HCT116 (cell line): ENCODE results near the gene MYOF. TPM values are rescaled to one million over a fixed set of nuclear protein-coding genes. Genes with fewer than 3 reads are reported as not detected.
A peak's percentile ranks its signal among the peaks of the same experiment; 100 is the strongest.

Experiments used
- ATAC-seq: fragments of 200-7000 bp; cut with Tn5 transposase; 2 replicates; pipeline ENCODE4 v1.9.1; 2020; ENCODE audit warnings: mild to moderate bottlenecking, moderate library complexity
- BruUV-seq: library from RNA; stranded (reverse); fragments of 400-500 nt; replicated peaks from 2 replicates; lab custom pipeline; 2021; lab: Mats Ljungman, UMichigan
- CTCF ChIA-PET: fragments of 300-600 bp; sonication (Branson Sonifier 250); formaldehyde crosslinking; loops from one replicate; lab custom pipeline; 2021; ENCODE audit warnings: antibody characterized with exemption; lab: Charles Lee
- POLR2A ChIA-PET: fragments of 300-600, 350-600 bp; sonication (Branson Sonifier 250); formaldehyde crosslinking; loops from one replicate; lab custom pipeline; 2021; ENCODE audit warnings: antibody characterized with exemption; lab: Charles Lee
- RAD21 ChIA-PET, 2 experiments: fragments of 300-600 bp; sonication (Branson Sonifier 250); formaldehyde crosslinking; loops; one replicate each; lab custom pipeline; 2023; ENCODE audit warnings: low total read pairs in 2 of 2; ENCODE audit not compliant: uncharacterized antibody in 2 of 2, unreplicated experiment in 2 of 2, low non-redundant PET in 1 of 2; lab: Charles Lee
- DNase-seq: peaks from one replicate; pipeline ENCODE4 v3.0.0-alpha.2; 2010; ENCODE audit warnings: low read depth, low spot score
- H2AFZ ChIP-seq: fragments of 200-600 bp; shearing (Covaris generic), sonication (generic); 2 replicates; pipeline ENCODE4 v1.6.1; 2017; ENCODE audit warnings: low read depth, mixed run types, mixed read lengths, antibody characterized with exemption, low read length; ENCODE audit not compliant: poor library complexity, severe bottlenecking
- H3K27ac ChIP-seq: 2 replicates; pipeline ENCODE4 v1.5.1; 2012; ENCODE audit warnings: low read depth, low read length
- H3K27me3 ChIP-seq: fragments of 200-600 bp; sonication (generic); 2 replicates; pipeline ENCODE4 v1.6.1; 2016; ENCODE audit warnings: mixed run types, low read length, mixed read lengths; ENCODE audit not compliant: insufficient read depth
- H3K36me3 ChIP-seq, 2 experiments: fragments of 200-500 bp in 1 of 2; fragments of 200-600 bp in 1 of 2; sonication (Bioruptor generic) in 1 of 2; sonication (generic) in 1 of 2; 2 replicates each; pipeline versions ENCODE4 v1.5.1 to v1.6.1; 2014 to 2016; ENCODE audit warnings: low read length in 2 of 2, inconsistent platforms in 1 of 2, mixed read lengths in 1 of 2, mixed run types in 1 of 2; ENCODE audit not compliant: insufficient read depth in 2 of 2, control insufficient read depth in 1 of 2
- H3K4me1 ChIP-seq, 2 experiments: fragments of 200-600 bp in 1 of 2; sonication (generic) in 1 of 2; 2 replicates each; pipeline versions ENCODE4 v1.5.1 to v1.6.1; 2012 to 2017; ENCODE audit warnings: low read length in 2 of 2, inconsistent platforms in 1 of 2, mild to moderate bottlenecking in 1 of 2, mixed read lengths in 1 of 2, mixed run types in 1 of 2, moderate library complexity in 1 of 2; ENCODE audit not compliant: insufficient read depth in 2 of 2, control insufficient read depth in 1 of 2
- H3K4me2 ChIP-seq: fragments of 200-600 bp; sonication (generic); 2 replicates; pipeline ENCODE4 v1.6.1; 2017; ENCODE audit warnings: mixed run types, low read length, mixed read lengths
- H3K4me3 ChIP-seq, 2 experiments: fragments of 200-600 bp in 1 of 2; sonication (generic) in 1 of 2; replicated peaks in 1 of 2; 2 replicates each; pipeline ENCODE4 v1.5.1; 2011 to 2016; ENCODE audit warnings: low read length in 2 of 2, control low read depth in 1 of 2, low read depth in 1 of 2, mild to moderate bottlenecking in 1 of 2, mixed read lengths in 1 of 2, mixed run types in 1 of 2
- H3K79me2 ChIP-seq: fragments of 200-600 bp; sonication (generic); 2 replicates; pipeline ENCODE4 v1.6.1; 2017; ENCODE audit warnings: mild to moderate bottlenecking, mixed run types, low read length, moderate library complexity, mixed read lengths; ENCODE audit not compliant: insufficient read depth
- H3K9ac ChIP-seq: fragments of 200-600 bp; sonication (generic); 2 replicates; pipeline ENCODE4 v1.6.1; 2016; ENCODE audit warnings: low read length, mixed read lengths
- H3K9me2 ChIP-seq: fragments of 200-600 bp; sonication (generic), shearing (Covaris generic); 2 replicates; pipeline ENCODE4 v1.6.1; 2017; ENCODE audit warnings: mixed run types, mild to moderate bottlenecking, moderate library complexity; ENCODE audit not compliant: insufficient read depth
- H3K9me3 ChIP-seq, 2 experiments: fragments of 200-500 bp in 1 of 2; fragments of 200-600 bp in 1 of 2; sonication (Bioruptor generic) in 1 of 2; sonication (generic) in 1 of 2; 2 replicates each; pipeline ENCODE4 v1.6.1; 2014 to 2017; ENCODE audit warnings: low read length in 2 of 2, mixed read lengths in 2 of 2, inconsistent platforms in 1 of 2, low read depth in 1 of 2, mild to moderate bottlenecking in 1 of 2, mixed run types in 1 of 2, moderate library complexity in 1 of 2; ENCODE audit not compliant: control insufficient read depth in 1 of 2, insufficient read depth in 1 of 2
- H4K20me1 ChIP-seq: fragments of 200-600 bp; sonication (generic), shearing (Covaris generic); 2 replicates; pipeline ENCODE4 v1.6.1; 2017; ENCODE audit warnings: mixed run types, mild to moderate bottlenecking, moderate library complexity; ENCODE audit not compliant: insufficient read depth
- CTCF ChIP-seq, 3 experiments: fragments of 200-600 bp in 1 of 3; sonication (generic) in 1 of 3; IDR thresholded peaks in 2 of 3; conservative IDR thresholded peaks in 1 of 3; 2 replicates each; pipeline ENCODE4 v1.5.1; 2012 to 2017; ENCODE audit warnings: low read depth in 2 of 3, low read length in 2 of 3, antibody characterized with exemption in 1 of 3, borderline replicate concordance in 1 of 3, control low read depth in 1 of 3, mild to moderate bottlenecking in 1 of 3, mixed read lengths in 1 of 3, mixed run types in 1 of 3, moderate library complexity in 1 of 3; ENCODE audit not compliant: insufficient read depth in 1 of 3
- EGR1 ChIP-seq: IDR thresholded peaks from 2 replicates; pipeline ENCODE4 v1.6.1; 2012; ENCODE audit warnings: low read depth
- ELF1 ChIP-seq: IDR thresholded peaks from 2 replicates; pipeline ENCODE4 v1.6.1; 2012; ENCODE audit warnings: low read depth, borderline replicate concordance
- FOSL1 ChIP-seq: IDR thresholded peaks from 2 replicates; pipeline ENCODE4 v1.6.1; 2012; ENCODE audit warnings: low read depth
- JUND ChIP-seq: IDR thresholded peaks from 2 replicates; pipeline ENCODE4 v1.6.1; 2012
- RAD21 ChIP-seq: IDR thresholded peaks from 2 replicates; pipeline ENCODE4 v1.6.1; 2012; ENCODE audit warnings: low read depth, mild to moderate bottlenecking
- SP1 ChIP-seq: IDR thresholded peaks from 2 replicates; pipeline ENCODE4 v1.6.1; 2012; ENCODE audit warnings: low read depth
- SRF ChIP-seq: IDR thresholded peaks from 2 replicates; pipeline ENCODE4 v1.6.1; 2012; ENCODE audit warnings: low read depth
- YY1 ChIP-seq: IDR thresholded peaks from 2 replicates; pipeline ENCODE4 v1.6.1; 2011; ENCODE audit warnings: low read length, low read depth, moderate library complexity, mild to moderate bottlenecking; ENCODE audit not compliant: insufficient replicate concordance; ENCODE audit errors: extremely low read depth
- ZFX ChIP-seq: fragments of 450-650 bp; IDR thresholded peaks from 2 replicates; pipeline ENCODE4 v1.6.1; 2017
- ZNF274 ChIP-seq: fragments of 200-500 bp; sonication (Bioruptor generic); IDR thresholded peaks from 2 replicates; pipeline ENCODE4 v1.6.1; 2014; ENCODE audit warnings: mild to moderate bottlenecking, low read depth, low read length, inconsistent platforms
- intact Hi-C: fragments of 100-400 bp; cut with micrococcal nuclease; formaldehyde crosslinking; loops from 2 replicates; pipeline ENCODE4 v1.10.0; 2022
- total RNA-seq: library from RNA; stranded (reverse); gene quantifications from one replicate; pipeline ENCODE4 v1.2.1, GENCODE V29; 2021; ENCODE audit not compliant: unreplicated experiment
- TF ChIP-seq, protein P1 (sequence below): IDR thresholded peaks from 2 replicates; pipeline ENCODE4 v1.6.1; 2012
- TF ChIP-seq, protein P2 (sequence below): IDR thresholded peaks from 2 replicates; pipeline ENCODE4 v1.6.1; 2012
- TF ChIP-seq, protein P3 (sequence below): IDR thresholded peaks from 2 replicates; pipeline ENCODE4 v1.6.1; 2012; ENCODE audit warnings: low read depth

The MYOF gene
- total RNA-seq, 1 experiment from 2014 or later = 250 TPM

DNA sequence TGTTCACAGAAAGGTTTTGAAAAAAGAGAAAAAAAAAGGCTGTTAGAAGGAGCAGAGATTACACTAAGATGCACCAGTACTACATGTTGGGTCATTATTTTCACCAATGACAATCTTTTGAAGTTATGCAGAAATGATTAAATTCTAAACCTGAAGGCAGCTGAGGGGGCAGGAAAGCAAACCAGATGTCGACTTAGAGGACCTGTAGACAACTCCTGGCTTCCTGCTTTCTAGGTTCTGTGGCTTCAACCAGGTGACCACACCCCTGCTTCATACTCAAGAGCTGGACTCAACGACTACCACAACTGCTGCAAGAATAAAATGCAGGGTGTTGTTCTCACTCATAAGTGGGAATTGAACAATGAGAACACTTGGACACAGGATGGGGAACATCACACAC, 30.0 kb downstream of the MYOF start:
- H3K4me2 ChIP-seq = no peak overlapping the region
- CTCF ChIA-PET = no interaction called here
- no peak overlapping the region for H2AFZ ChIP-seq
- H4K20me1 ChIP-seq = no peaks in the 10 kb centered on the region
- RAD21 ChIA-PET = no interaction called here
- H3K36me3 ChIP-seq = peaks cover 7 to 52% of the 10 kb centered on the region in 2 experiments
- H3K9me2 ChIP-seq = no peaks in the 10 kb centered on the region
- no peaks in the 10 kb centered on the region for H3K27me3 ChIP-seq
- BruUV-seq = no TSS peak
- 0 out of 2 replicates have a peak, but pooled peaks have one; percentile 26 for ATAC-seq
- DNase-seq = no peak
- H3K79me2 ChIP-seq = peaks cover 91% of the 10 kb centered on the region
- H3K4me1 ChIP-seq = peaks cover 43 to 78% of the 10 kb centered on the region in 2 experiments
- no peak overlapping the region for H3K9ac ChIP-seq
- H3K27ac ChIP-seq = 0 out of 2 replicates have a peak overlapping the region, but pooled peaks have one; percentile 8
- POLR2A ChIA-PET = no interaction called here
- no peak overlapping the region for H3K4me3 ChIP-seq
- TF ChIP-seq ZNF274 (no peak), ZFX (no peak), CTCF (IDR thresholded peaks at IDR 0.05 in 2 of 3, conservative IDR thresholded peaks at IDR 0.05 in 1 of 3; ENCODE audit: borderline replicate concordance in 1 of 3, insufficient read depth in 1 of 3, low read depth in 2 of 3, low read length in 2 of 3) (no peak), ELF1 (no peak), YY1 (no peak), FOSL1 (no peak), JUND (no peak), SRF (no peak), EGR1 (no peak; the same call in 1 of the 2 replicates), SP1 (no peak), RAD21 (no peak)
- TF ChIP-seq, protein P1, sequence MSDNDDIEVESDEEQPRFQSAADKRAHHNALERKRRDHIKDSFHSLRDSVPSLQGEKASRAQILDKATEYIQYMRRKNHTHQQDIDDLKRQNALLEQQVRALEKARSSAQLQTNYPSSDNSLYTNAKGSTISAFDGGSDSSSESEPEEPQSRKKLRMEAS = no peak
- TF ChIP-seq, protein P2, sequence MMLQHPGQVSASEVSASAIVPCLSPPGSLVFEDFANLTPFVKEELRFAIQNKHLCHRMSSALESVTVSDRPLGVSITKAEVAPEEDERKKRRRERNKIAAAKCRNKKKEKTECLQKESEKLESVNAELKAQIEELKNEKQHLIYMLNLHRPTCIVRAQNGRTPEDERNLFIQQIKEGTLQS = no peak
- TF ChIP-seq, protein P3, sequence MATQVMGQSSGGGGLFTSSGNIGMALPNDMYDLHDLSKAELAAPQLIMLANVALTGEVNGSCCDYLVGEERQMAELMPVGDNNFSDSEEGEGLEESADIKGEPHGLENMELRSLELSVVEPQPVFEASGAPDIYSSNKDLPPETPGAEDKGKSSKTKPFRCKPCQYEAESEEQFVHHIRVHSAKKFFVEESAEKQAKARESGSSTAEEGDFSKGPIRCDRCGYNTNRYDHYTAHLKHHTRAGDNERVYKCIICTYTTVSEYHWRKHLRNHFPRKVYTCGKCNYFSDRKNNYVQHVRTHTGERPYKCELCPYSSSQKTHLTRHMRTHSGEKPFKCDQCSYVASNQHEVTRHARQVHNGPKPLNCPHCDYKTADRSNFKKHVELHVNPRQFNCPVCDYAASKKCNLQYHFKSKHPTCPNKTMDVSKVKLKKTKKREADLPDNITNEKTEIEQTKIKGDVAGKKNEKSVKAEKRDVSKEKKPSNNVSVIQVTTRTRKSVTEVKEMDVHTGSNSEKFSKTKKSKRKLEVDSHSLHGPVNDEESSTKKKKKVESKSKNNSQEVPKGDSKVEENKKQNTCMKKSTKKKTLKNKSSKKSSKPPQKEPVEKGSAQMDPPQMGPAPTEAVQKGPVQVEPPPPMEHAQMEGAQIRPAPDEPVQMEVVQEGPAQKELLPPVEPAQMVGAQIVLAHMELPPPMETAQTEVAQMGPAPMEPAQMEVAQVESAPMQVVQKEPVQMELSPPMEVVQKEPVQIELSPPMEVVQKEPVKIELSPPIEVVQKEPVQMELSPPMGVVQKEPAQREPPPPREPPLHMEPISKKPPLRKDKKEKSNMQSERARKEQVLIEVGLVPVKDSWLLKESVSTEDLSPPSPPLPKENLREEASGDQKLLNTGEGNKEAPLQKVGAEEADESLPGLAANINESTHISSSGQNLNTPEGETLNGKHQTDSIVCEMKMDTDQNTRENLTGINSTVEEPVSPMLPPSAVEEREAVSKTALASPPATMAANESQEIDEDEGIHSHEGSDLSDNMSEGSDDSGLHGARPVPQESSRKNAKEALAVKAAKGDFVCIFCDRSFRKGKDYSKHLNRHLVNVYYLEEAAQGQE = no peak
- TF ChIP-seq, all 23 proteins: peak for 0
- no peaks in the 10 kb centered on the region for H3K9me3 ChIP-seq
- intact Hi-C loops = no loop called here
